Measurements from ENCODE around the gene YAF2.

Gene YAF2

GRCh38 chr12:42119085-42119633, 118.9 kb downstream of the YAF2 start:
- TF ChIP-seq, protein P1, sequence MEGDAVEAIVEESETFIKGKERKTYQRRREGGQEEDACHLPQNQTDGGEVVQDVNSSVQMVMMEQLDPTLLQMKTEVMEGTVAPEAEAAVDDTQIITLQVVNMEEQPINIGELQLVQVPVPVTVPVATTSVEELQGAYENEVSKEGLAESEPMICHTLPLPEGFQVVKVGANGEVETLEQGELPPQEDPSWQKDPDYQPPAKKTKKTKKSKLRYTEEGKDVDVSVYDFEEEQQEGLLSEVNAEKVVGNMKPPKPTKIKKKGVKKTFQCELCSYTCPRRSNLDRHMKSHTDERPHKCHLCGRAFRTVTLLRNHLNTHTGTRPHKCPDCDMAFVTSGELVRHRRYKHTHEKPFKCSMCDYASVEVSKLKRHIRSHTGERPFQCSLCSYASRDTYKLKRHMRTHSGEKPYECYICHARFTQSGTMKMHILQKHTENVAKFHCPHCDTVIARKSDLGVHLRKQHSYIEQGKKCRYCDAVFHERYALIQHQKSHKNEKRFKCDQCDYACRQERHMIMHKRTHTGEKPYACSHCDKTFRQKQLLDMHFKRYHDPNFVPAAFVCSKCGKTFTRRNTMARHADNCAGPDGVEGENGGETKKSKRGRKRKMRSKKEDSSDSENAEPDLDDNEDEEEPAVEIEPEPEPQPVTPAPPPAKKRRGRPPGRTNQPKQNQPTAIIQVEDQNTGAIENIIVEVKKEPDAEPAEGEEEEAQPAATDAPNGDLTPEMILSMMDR (conservative IDR thresholded peaks at IDR 0.05; ENCODE audit: low read depth, low read length), result no peak
- no peak overlapping the region for H3K4me3 ChIP-seq (ENCODE audit: low read length)
- no peak for DNase-seq (ENCODE audit: low read depth)

- DNase-seq (ENCODE audit: low read depth), result no peak
- H3K4me3 ChIP-seq (ENCODE audit: low read length), result no peak overlapping the region
- TF ChIP-seq, protein P1 (conservative IDR thresholded peaks at IDR 0.05; ENCODE audit: low read depth, low read length), result no peak
Measured at GRCh38 chr12:42118136-42118879, 119.7 kb downstream of the YAF2 start.

DNA sequence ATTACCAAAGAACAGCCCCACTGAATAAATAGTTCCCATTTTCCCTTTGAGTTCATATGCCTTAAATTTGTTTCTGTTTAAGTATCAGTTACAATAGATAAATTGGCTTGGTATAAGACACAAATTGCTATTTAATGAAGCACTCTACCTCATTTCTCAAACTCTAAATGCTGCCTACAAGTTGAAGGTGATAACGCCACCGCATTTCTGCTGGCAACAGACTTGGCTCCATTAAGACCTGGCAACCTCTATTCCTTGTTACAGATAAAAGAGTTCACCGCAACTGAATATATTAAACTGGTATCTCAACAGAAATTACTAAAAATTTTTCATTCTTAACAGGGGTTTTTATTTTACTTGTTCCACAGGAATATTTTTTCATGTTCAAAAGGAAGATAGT, 129.0 kb downstream of the YAF2 start:
- no peak overlapping the region for H3K4me3 ChIP-seq (ENCODE audit: low read length)
- TF ChIP-seq, protein P1 (conservative IDR thresholded peaks at IDR 0.05; ENCODE audit: low read depth, low read length), result no peak
- DNase-seq (ENCODE audit: low read depth), result no peak
